DMS79 treated with DMSO at 0.1 percent for 48 hours (cell line): ENCODE results near the gene ANKRD63.
A peak's percentile ranks its signal among the peaks of the same experiment; 100 is the strongest.

Experiments
- DNase-seq: peaks from one replicate; lab custom pipeline; 2025; lab: John Stamatoyannopoulos, UW

The ANKRD63 gene

DNA sequence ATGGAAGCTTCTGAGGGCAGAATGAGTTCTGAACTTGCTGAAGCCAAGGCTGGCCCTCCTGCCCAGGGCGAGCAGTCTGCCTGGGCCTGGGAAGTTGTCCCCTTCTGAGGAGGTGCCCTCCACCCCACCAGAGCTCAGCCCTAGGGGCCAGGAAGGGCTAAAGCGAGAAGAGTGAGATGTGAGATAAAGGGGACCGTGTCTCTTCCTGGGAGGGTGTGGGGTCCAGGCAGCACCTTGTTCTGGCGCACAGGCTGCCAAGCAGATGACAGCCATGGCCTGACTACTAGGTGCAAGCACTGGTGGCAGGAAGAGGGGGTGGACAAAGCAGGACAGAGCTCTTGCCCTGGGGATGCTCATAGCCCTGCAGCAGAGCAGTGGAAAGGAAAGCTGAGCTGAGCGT lies 40.3 kb downstream of the ANKRD63 start:
- no peak for DNase-seq

- DNase-seq, result no peak
These were observed 40.7 kb downstream of the ANKRD63 start for GRCh38 chr15:40242213-40242599.

DNA sequence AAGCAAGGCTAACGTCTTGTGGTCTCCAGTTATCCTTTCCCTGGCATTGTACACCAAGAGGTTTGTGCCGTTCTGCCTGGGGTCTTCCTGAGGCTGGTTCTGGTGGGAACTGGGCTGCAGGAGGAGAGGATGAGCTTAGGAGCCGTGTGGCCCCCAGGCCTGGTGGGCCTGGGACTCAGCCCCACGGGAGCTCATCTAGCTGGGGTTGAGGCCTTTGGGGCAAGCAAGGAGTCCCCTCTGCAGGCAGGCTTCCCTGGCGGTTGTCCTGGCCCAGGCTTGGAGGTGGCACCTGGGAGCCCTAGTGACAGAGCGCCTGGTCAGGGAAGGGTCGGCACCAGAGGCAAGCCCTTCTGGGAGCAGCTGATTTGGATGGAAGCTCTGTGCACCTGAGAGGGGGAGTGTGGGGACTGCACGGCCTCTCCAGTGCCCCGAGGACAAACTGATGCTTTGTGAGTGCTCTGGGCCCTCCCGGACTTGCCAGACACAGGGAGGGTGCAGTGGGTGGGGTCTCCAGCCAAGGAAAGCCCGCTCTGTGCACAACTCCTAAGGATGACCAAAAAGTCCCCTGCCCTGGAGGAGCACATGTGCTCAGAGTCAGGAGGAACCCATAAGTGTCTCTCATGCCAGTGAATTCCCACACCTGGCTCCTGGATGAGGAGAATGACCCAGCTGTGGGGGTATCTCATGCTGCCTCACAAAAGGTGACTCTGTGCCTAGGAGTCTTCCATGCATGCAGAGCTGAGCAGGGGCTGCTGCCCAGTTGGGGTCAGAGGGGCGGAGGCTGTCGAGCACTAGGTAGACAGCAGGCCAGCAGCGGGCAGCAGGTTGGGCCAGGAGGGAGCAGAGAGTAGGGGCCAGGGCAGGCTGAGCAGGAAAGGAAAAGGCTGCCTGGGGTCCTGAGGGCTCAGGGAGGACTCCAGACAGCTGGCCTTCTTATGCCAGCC lies 41.3 kb downstream of the ANKRD63 start:
- DNase-seq, result no peak

DNA sequence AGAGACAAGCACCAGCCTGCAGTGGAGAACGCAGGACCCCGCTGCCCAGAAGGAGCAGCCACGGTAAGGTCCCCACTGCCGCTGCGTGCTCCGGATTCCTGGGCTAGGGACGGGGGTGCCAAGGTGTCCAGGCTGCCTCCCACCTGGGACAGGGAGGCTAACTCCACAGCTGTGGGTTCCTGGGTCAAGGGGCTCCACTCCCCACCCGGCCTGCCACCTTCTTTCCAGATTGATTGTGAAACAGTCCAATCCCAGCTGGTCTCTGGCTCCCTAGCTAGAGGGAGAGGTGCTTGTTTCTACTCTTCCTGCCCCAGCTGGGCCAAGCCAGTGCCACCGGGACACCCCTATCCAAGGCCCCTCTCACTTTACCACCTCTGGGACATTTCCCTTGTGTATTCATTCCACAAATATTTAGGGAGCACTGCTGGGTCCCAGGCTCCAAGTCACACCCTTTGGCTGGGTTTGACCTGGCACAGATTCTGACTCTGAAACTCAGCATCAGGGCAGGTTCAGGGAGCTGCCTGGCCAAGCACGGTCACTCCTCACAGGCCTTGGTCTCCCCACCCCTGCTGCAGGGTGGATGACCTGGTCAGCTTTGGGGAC lies 42.1 kb downstream of the ANKRD63 start:
- no peak for DNase-seq

- DNase-seq, result peak; percentile 3
These were observed 42.9 kb downstream of the ANKRD63 start for GRCh38 chr15:40239693-40240618.

DNA sequence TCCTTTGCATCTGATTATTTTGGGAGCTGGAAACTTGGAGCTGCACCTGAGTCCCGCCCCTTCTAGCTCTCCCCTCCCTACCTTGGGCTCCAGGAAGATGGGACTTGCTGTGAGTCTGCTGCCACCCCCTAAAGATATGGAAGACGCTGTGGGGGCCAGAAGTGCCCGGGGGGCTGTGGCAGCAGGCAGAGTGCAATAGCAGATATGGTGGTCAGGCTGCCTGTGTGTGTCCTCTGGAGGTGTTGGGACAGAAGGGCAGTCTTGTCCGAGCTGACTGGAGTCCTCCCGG lies 43.5 kb downstream of the ANKRD63 start:
- DNase-seq, result no peak

DNA sequence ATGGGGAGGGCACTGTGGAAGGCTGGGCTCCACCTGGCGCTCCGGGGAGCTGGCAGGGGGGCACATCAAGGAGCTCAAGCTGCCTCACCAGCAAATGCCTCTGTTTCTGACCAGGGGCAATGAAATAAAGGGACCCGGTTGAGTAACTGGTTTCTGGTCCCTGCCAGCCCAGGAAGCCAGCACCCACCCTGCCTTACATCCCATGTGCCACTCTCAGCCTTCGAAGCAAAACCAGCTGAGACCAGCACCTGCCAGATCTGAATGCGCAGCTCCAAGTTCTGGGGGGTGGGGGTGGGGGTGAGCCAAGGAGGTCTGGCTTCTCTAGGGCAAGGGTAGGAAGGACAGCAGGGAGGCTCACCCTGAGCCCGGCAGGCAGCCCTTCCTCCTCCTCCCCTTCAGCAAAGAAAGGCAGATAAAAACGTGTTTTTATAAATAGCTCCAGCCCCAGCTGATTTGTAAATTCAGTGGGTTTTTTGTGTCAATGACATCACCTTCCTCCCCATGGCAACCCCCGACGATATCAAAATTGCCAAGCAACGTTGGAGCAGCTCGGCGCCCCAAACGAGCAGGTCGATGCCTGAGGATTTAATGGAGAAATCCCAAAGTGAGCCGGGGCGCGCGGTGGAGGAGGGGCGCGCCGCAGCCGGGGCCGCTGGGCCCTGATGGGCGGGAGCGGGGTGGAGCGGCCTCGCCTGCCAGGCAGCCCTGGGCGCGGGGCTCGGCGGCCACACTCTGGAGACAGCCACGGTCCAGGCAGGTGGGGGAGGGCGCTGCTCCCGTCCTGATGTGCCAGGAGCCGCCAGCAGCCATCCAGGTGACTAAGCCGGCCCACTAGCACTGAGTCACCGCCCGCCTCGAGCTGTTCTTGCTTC lies 44.1 kb downstream of the ANKRD63 start, which contains the start of gene PAK6:
Gene PAK6 (plus strand): TSS at position 532 of the 872 bp plus-strand sequence. CDS start 25,723 bp downstream, outside the sequence.
- peak; percentile 43 for DNase-seq

DNA sequence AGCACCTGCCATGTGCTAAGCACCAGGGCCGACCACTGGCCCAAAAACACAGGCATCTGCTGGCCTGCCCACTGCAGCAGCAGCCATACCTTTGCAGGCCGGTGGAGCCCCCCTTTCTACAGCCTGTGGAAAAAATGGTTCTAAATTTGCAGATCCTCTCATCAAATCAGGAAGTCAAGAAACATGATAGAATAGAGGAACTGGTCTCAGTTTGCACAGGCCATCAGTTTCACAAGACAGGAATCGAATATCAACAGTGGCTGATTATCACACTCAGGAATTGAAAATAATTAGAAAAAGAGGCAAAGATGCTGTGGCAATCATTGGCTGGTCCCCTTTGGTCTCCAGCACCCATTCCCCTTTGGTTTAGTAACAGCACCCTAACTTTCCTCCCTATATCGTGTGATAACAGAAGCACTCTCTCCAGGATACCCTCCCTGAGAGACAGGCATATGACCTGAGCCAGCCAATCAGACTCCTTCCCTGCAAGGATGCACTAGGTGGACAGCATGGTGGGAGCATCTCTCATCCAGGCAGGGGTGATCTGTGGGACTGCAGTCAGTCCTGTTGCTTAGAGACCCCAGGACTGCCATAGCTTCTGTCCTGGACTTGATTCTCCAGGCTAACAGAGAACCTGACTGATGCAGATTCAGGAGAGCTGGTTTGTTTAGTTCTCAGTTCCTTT lies 47.5 kb downstream of the ANKRD63 start:
- DNase-seq, result no peak

- no peak for DNase-seq
These were observed 48.1 kb downstream of the ANKRD63 start for GRCh38 chr15:40234783-40235182.

DNA sequence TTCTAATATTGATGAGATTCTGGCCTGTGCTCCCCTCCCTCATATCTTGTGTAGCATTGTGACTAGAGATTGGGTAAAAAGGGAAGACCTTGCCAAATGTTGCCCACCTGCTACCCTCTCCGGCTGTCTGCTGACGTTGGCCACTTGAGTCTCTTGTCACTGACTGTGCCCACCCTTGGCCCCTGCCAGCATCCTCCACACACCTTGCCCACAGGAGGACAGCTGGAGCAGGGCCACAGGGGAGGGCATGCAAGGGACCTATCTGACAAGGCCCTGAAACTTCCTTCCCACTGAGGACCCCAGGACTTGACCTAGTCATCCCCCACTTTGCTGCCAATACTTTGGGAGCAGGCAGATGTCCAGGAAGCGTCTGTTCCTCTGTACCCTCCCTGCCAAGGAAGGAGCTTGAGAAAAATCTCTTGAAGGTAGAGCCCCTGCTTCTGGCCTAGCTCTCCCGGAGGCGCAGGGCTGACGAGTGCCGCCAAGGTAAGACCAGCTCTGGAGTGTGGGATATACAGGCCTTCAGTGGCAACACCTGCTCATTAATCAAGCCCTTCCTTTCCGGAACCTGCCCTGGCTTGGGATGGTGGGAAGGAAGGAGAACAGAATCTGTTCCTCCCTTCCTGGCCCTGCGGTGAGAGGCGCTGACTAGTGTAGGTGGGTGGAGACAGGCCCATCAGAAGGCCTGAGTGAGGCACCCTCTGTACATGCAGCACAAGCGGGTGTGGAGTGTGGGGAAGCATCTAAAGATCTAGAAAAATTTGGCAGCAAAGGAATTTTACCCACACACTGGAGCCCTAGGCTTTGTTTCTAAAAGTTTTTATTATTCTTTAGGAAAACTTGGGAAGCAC lies 48.9 kb downstream of the ANKRD63 start:
- DNase-seq, result no peak

DNA sequence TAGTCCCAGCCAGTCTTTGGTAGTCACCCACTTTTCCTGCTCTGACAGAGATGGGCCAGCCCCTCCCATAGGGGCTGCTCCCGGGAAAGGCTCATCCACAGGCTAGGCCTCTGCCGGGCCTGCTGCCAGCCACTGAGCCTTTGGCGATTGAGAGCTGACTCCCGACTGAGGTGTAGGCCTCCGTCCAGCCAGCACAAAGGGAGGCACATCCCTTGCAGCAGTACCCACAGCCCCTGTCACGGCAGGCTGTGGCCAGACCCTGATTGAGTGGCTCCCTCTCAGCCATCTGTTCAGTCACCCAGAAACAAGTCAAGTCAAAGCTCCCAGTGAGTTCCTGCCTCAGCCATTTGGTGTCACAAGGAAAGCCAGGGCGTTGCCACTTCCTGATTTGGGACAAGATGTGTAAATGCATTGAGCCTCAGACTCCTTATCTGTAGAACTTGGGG lies 50.2 kb downstream of the ANKRD63 start:
- DNase-seq, result peak; percentile 23
